GM12878 (cell line): ENCODE results near the gene MOK. TPM values are rescaled to one million over a fixed set of nuclear protein-coding genes. Genes with fewer than 3 reads are reported as not detected.

Experiments used
- ATAC-seq: fragments of 200-7000 bp; cut with Tn5 transposase; 3 replicates; pipeline ENCODE4 v1.9.1; 2020; ENCODE audit warnings: mild to moderate bottlenecking, moderate library complexity
- BruUV-seq: library from RNA; stranded (reverse); fragments of 400-500 nt; replicated peaks from 2 replicates; lab custom pipeline; 2021; lab: Mats Ljungman, UMichigan
- CTCF ChIA-PET: fragments of 300-600 bp; sonication (Branson Sonifier 250); formaldehyde crosslinking; extraction: SDS; loops from one replicate; lab custom pipeline; 2021; ENCODE audit warnings: inconsistent platforms; lab: Yijun Ruan, JAX
- POLR2A ChIA-PET: fragments of 350-600 bp; formaldehyde crosslinking; extraction: SDS; loops from one replicate; lab custom pipeline; 2021; ENCODE audit warnings: inconsistent platforms; lab: Charles Lee
- RAD21 ChIA-PET: fragments of 300-600 bp; sonication (Branson Sonifier 250); formaldehyde crosslinking; loops from one replicate; lab custom pipeline; 2023; ENCODE audit warnings: antibody characterized with exemption; ENCODE audit not compliant: unreplicated experiment; lab: Charles Lee
- SMC1A ChIA-PET: fragments of 300-600 bp; sonication (Branson Sonifier 250); formaldehyde crosslinking; loops from one replicate; lab custom pipeline; 2023; ENCODE audit not compliant: unreplicated experiment, uncharacterized antibody; lab: Charles Lee
- DNase-seq: peaks from one replicate; pipeline ENCODE4 v3.0.0-alpha.2; 2011; ENCODE audit warnings: low read depth, low spot score
- FAIRE-seq: peaks from 3 replicates; lab custom pipeline; 2011; peaks lifted over from hg19 to GRCh38; lab: Jason Lieb, UNC
- H2AFZ ChIP-seq: 2 replicates; pipeline ENCODE4 v1.6.0; 2011; ENCODE audit warnings: low read depth, low read length, control low read depth; ENCODE audit not compliant: control insufficient read depth
- H3K27ac ChIP-seq: 2 replicates; pipeline ENCODE4 v1.5.1; 2011; ENCODE audit warnings: control low read depth; ENCODE audit not compliant: control insufficient read depth, insufficient read depth
- H3K27me3 ChIP-seq, 2 experiments: replicated peaks in 1 of 2; 2 replicates each; pipeline versions ENCODE4 v1.6.0 to v1.6.1; 2011; ENCODE audit warnings: low read length in 1 of 2; ENCODE audit not compliant: control insufficient read depth in 2 of 2, insufficient read depth in 2 of 2
- H3K36me3 ChIP-seq, 2 experiments: 2 replicates each; pipeline ENCODE4 v1.5.1; 2011; ENCODE audit warnings: low read length in 1 of 2; ENCODE audit not compliant: control insufficient read depth in 2 of 2, insufficient read depth in 2 of 2
- H3K4me1 ChIP-seq: 2 replicates; pipeline ENCODE4 v1.6.1; 2011; ENCODE audit warnings: mild to moderate bottlenecking, low read length, moderate library complexity, mixed read lengths; ENCODE audit not compliant: control insufficient read depth, insufficient read depth
- H3K4me2 ChIP-seq: 2 replicates; pipeline ENCODE4 v1.6.0; 2011; ENCODE audit warnings: control low read depth; ENCODE audit not compliant: control insufficient read depth, insufficient read depth
- H3K4me3 ChIP-seq: fragments of 200-600 bp; sonication (generic); 2 replicates; pipeline ENCODE4 v1.5.1; 2016
- H3K79me2 ChIP-seq: 2 replicates; pipeline ENCODE4 v1.6.0; 2011; ENCODE audit warnings: low read length; ENCODE audit not compliant: control insufficient read depth, insufficient read depth
- H3K9ac ChIP-seq: 2 replicates; pipeline ENCODE4 v1.8.0; 2011; ENCODE audit warnings: low read length, control low read depth, mixed read lengths; ENCODE audit not compliant: control insufficient read depth, insufficient read depth
- H3K9me3 ChIP-seq: replicated peaks from 3 replicates; pipeline ENCODE4 v1.5.1; 2011; ENCODE audit warnings: mild to moderate bottlenecking, low read length; ENCODE audit not compliant: control insufficient read depth, insufficient read depth
- H4K20me1 ChIP-seq: 2 replicates; pipeline ENCODE4 v1.6.0; 2011; ENCODE audit not compliant: control insufficient read depth, insufficient read depth
- FOXM1 ChIP-seq: IDR thresholded peaks from 2 replicates; pipeline ENCODE4 v1.6.1; 2012; ENCODE audit warnings: low read depth, mild to moderate bottlenecking, inconsistent platforms, low read length, moderate library complexity
- STAT1 ChIP-seq: fragments of 450-650 bp; conservative IDR thresholded peaks from 2 replicates; pipeline ENCODE4 v1.6.1; 2014; ENCODE audit warnings: antibody characterized with exemption, mild to moderate bottlenecking
- WGBS: methylation state at CpG from one replicate; pipeline ENCODE4 v1.1.6; 2016; ENCODE audit warnings: low lambda C conversion rate; ENCODE audit not compliant: insufficient replicate concordance, insufficient coverage; ENCODE audit errors: missing lambda C conversion rate; 5-methylcytosine and 5-hydroxymethylcytosine counted together
- in situ Hi-C: fragments of 300-500 bp; cut with MboI; formaldehyde crosslinking; loops from 9 replicates; pipeline ENCODE4 v1.14.3; 2018; ENCODE audit warnings: mixed read lengths
- intact Hi-C: fragments of 100-400 bp; cut with micrococcal nuclease; formaldehyde crosslinking; loops from one replicate; pipeline ENCODE4 v1.14.2; 2022; ENCODE audit not compliant: unreplicated experiment
- polyA plus RNA-seq, 11 experiments: library from polyadenylated mRNA; depleted of rRNA in 4 of 11; unstranded in 6 of 11; stranded (reverse) in 5 of 11; fragments of >200 nt; fragmentation: Nextera tagmentation in 4 of 11; fragmentation: Illumina TruSeq in 1 of 11; extraction: Ambion mirVana in 4 of 11; extraction: Trizol in 1 of 11; gene quantifications; 1 replicate in 1 of 11; 2 replicates in 10 of 11; pipeline versions ENCODE4 v1.2.1 to v1.2.3, GENCODE V29; 2011 to 2016; ENCODE audit warnings: inconsistent platforms in 2 of 11, missing spikeins in 2 of 11, low read depth in 1 of 11
- total RNA-seq, 4 experiments: library from RNA; depleted of rRNA in 3 of 4; stranded (reverse); fragments of >200 nt in 3 of 4; fragmentation: Illumina TruSeq in 1 of 4; extraction: Trizol in 1 of 4; gene quantifications; 2 replicates each; pipeline versions ENCODE4 v1.2.1 to v1.2.3, GENCODE V29; 2013 to 2021
- TF ChIP-seq, protein P1 (sequence below): IDR thresholded peaks from 2 replicates; pipeline ENCODE4 v1.6.1; 2011; ENCODE audit warnings: borderline replicate concordance, low read depth, mild to moderate bottlenecking, moderate library complexity, mixed read lengths, low read length; ENCODE audit not compliant: insufficient read depth; ENCODE audit errors: extremely low read length
- TF ChIP-seq, protein P2 (sequence below): IDR thresholded peaks from 2 replicates; pipeline ENCODE4 v1.6.1; 2012; ENCODE audit warnings: mild to moderate bottlenecking, low read depth, low read length

MOK gene
- total and polyA plus RNA-seq, 10 of the 15 experiments (the other 5 are each of a cell fraction or from before 2014, with no cell fraction given), result 0.10 to 3.0 (median 1.4) TPM

DNA sequence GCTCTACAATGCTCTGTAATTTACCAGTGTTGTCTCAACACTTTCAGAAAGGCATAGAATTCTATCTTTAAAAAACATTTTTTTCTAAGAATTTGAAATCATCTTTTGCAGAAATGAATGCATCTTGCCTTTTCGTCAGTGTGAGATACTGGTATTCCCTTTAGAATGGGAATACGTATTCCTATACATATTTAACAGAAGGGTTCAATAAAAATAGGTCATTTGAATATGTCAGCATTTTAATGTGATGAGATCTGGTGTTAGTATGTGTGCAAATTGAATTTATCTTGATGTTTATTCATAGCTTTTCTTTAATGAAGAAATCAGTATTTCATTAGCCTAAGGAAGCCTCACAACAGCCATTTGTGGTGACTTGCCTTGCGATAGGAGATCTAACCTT is 121.1 kb downstream of the MOK start:
- H3K4me2 ChIP-seq, result no peak overlapping the region
- H2AFZ ChIP-seq, result no peak overlapping the region
- peaks cover 10% of the 10 kb centered on the region for H3K4me1 ChIP-seq
- RAD21 ChIA-PET, result no interaction called here
- no peaks in the 10 kb centered on the region for H4K20me1 ChIP-seq
- no peaks in the 10 kb centered on the region for H3K27me3 ChIP-seq
- 92% methylated on average over 3 of the region's 3 CpGs for WGBS
- POLR2A ChIA-PET, result no interaction called here
- no peak overlapping the region for H3K4me3 ChIP-seq
- no peak for ATAC-seq
- H3K79me2 ChIP-seq, result peaks cover 46% of the 10 kb centered on the region
- no peaks in the 10 kb centered on the region for H3K9me3 ChIP-seq
- SMC1A ChIA-PET, result interaction anchor here (0.7 to 2.7 kb wide), 4 partner anchors 13 to 132 kb away, joined by 3 to 8 read pairs (median 4); no protein-coding TSS in a partner anchor
- H3K9ac ChIP-seq, result no peak overlapping the region
- H3K36me3 ChIP-seq, result peaks cover 0 to under 1% of the 10 kb centered on the region in 2 experiments; a peak in 2 of 4 replicates
- CTCF ChIA-PET, result interaction anchor here (0.5 to 0.9 kb wide), 2 partner anchors 89 to 574 kb away, joined by 3 read pairs; no protein-coding TSS in a partner anchor
- BruUV-seq, result no TSS peak
- DNase-seq, result no peak
- no peak for FAIRE-seq
- in situ Hi-C loops (no loop called here), intact Hi-C loops (no loop called here)
- no peak for TF ChIP-seq FOXM1
- H3K27ac ChIP-seq, result no peak overlapping the region

DNA sequence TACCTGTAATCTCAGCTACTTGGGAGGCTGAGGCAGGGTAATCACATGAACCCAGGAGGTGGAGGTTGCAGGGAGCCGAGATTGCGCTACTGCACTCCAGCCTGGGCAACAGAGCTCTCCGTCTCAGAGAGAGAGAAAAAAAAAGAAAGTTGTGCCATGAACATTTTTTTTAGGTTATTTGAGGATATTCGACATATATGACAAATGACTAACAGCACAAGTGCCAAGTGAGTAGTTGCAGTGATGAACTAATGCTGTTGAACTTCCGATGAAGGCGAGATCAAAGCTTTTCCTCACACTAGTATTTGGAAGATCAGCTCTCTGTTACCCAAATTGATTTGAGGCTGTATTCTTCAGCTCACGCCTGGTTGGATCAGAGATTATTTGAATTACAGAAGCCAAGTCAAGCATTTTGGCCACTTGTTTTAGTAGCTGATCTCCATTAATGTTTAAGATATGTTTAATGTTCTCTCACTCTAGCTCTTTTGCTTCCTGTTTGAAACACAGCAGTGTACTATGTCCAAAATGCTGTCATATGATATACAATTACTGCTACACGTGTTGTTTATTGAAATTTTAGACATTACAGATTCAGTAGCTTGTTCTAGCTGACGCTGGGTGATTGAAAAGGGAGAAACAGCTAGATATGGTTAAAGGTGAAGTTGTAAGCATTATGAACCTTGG is 121.9 kb downstream of the MOK start:
- WGBS, result over 99% methylated on average over 9 of the region's 9 CpGs
- Histone ChIP-seq H3K79me2 (peaks cover 51% of the 10 kb centered on the region), H3K36me3 (peaks cover 0 to 5% of the 10 kb centered on the region in 2 experiments; a peak in 2 of 4 replicates), H3K9me3 (no peaks in the 10 kb centered on the region), H2AFZ (no peak overlapping the region), H3K9ac (no peak overlapping the region), H4K20me1 (no peaks in the 10 kb centered on the region; the same call in 1 of the 2 replicates), H3K4me1 (peaks cover 10% of the 10 kb centered on the region), H3K27ac (no peak overlapping the region), H3K27me3 (no peaks in the 10 kb centered on the region), H3K4me3 (no peak overlapping the region), H3K4me2 (no peak overlapping the region)
- TF ChIP-seq, protein P1, sequence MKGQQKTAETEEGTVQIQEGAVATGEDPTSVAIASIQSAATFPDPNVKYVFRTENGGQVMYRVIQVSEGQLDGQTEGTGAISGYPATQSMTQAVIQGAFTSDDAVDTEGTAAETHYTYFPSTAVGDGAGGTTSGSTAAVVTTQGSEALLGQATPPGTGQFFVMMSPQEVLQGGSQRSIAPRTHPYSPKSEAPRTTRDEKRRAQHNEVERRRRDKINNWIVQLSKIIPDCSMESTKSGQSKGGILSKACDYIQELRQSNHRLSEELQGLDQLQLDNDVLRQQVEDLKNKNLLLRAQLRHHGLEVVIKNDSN, result no peak
- TF ChIP-seq STAT1, result no peak
- TF ChIP-seq, protein P2, sequence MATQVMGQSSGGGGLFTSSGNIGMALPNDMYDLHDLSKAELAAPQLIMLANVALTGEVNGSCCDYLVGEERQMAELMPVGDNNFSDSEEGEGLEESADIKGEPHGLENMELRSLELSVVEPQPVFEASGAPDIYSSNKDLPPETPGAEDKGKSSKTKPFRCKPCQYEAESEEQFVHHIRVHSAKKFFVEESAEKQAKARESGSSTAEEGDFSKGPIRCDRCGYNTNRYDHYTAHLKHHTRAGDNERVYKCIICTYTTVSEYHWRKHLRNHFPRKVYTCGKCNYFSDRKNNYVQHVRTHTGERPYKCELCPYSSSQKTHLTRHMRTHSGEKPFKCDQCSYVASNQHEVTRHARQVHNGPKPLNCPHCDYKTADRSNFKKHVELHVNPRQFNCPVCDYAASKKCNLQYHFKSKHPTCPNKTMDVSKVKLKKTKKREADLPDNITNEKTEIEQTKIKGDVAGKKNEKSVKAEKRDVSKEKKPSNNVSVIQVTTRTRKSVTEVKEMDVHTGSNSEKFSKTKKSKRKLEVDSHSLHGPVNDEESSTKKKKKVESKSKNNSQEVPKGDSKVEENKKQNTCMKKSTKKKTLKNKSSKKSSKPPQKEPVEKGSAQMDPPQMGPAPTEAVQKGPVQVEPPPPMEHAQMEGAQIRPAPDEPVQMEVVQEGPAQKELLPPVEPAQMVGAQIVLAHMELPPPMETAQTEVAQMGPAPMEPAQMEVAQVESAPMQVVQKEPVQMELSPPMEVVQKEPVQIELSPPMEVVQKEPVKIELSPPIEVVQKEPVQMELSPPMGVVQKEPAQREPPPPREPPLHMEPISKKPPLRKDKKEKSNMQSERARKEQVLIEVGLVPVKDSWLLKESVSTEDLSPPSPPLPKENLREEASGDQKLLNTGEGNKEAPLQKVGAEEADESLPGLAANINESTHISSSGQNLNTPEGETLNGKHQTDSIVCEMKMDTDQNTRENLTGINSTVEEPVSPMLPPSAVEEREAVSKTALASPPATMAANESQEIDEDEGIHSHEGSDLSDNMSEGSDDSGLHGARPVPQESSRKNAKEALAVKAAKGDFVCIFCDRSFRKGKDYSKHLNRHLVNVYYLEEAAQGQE, result no peak
- no peak for FAIRE-seq
- no peak for ATAC-seq
- ChIA-PET SMC1A (interaction anchor here (1.2 to 2.7 kb wide), 6 partner anchors 12 to 40 kb away, joined by 3 to 8 read pairs (median 4); no protein-coding TSS in a partner anchor), RAD21 (interaction anchor here (0.9 to 1.3 kb wide), 2 partner anchors 12 to 132 kb away, joined by 3 read pairs; no protein-coding TSS in a partner anchor), CTCF (interaction anchor here (1.2 kb wide), 1 partner anchor 19 kb away, joined by 3 read pairs; no protein-coding TSS in a partner anchor), POLR2A (interaction anchor here (0.5 kb wide), 1 partner anchor 393 kb away, joined by 7 read pairs; no protein-coding TSS in a partner anchor)
- no TSS peak for BruUV-seq
- in situ Hi-C loops, result no loop called here
- no peak for DNase-seq
- intact Hi-C loops, result no loop called here
